Endodermal cell (in vitro differentiated cells): Measurements from ENCODE around the gene GTPBP6. TPM values are rescaled to one million over a fixed set of nuclear protein-coding genes. Genes with fewer than 3 reads are reported as not detected.
"Not testable (repeated sequence)": the region's sequence is repeated elsewhere in the genome, so short reads cannot be mapped to it uniquely, and the experiment has no call there.

Experiments
- DNase-seq: peaks from one replicate; pipeline ENCODE4 v3.0.0-alpha.2; 2017
- H3K27ac ChIP-seq: 2 replicates; pipeline ENCODE4 v1.5.1; 2013; ENCODE audit warnings: mild to moderate bottlenecking, low read depth, low read length, moderate library complexity
- H3K27me3 ChIP-seq: 2 replicates; pipeline ENCODE4 v1.6.1; 2013; ENCODE audit warnings: mild to moderate bottlenecking, low read length, moderate library complexity; ENCODE audit not compliant: insufficient read depth, control insufficient read depth, poor library complexity, severe bottlenecking
- H3K36me3 ChIP-seq: 2 replicates; pipeline ENCODE4 v1.7.0; 2013; ENCODE audit warnings: mild to moderate bottlenecking, low read length, moderate library complexity; ENCODE audit not compliant: control insufficient read depth, insufficient read depth
- H3K4me1 ChIP-seq: one replicate; pipeline ENCODE4 v1.7.0; 2013; ENCODE audit warnings: low read length; ENCODE audit not compliant: control insufficient read depth, insufficient read depth
- H3K4me3 ChIP-seq: 2 replicates; pipeline ENCODE4 v1.5.1; 2013; ENCODE audit warnings: mild to moderate bottlenecking, low read length, moderate library complexity
- H3K9ac ChIP-seq: 2 replicates; pipeline ENCODE4 v1.6.1; 2013; ENCODE audit warnings: mild to moderate bottlenecking, low read length, moderate library complexity; ENCODE audit not compliant: poor library complexity, severe bottlenecking; ENCODE audit errors: extremely low read depth
- H3K9me3 ChIP-seq: 2 replicates; pipeline ENCODE4 v1.6.1; 2013; ENCODE audit warnings: mild to moderate bottlenecking, low read length, moderate library complexity; ENCODE audit not compliant: control insufficient read depth
- H3K27ac Mint-ChIP-seq: 2 replicates; pipeline ENCODE4 v1.8.0; 2020; ENCODE audit warnings: mixed read lengths
- H3K27me3 Mint-ChIP-seq: 2 replicates; pipeline ENCODE4 v1.8.0; 2021; ENCODE audit warnings: mild to moderate bottlenecking, mixed read lengths; ENCODE audit not compliant: insufficient read depth
- H3K36me3 Mint-ChIP-seq: 2 replicates; pipeline ENCODE4 v1.8.0; 2020; ENCODE audit warnings: low read depth, mixed read lengths
- H3K4me1 Mint-ChIP-seq: 2 replicates; pipeline ENCODE4 v1.8.0; 2020; ENCODE audit warnings: mixed read lengths
- H3K4me3 Mint-ChIP-seq: 2 replicates; pipeline ENCODE4 v1.8.0; 2020; ENCODE audit warnings: mild to moderate bottlenecking, moderate library complexity, mixed read lengths
- H3K9me3 Mint-ChIP-seq: 2 replicates; pipeline ENCODE4 v1.8.0; 2020; ENCODE audit warnings: mild to moderate bottlenecking, mixed read lengths
- CTCF ChIP-seq: fragments of 200-600 bp; sonication (generic); conservative IDR thresholded peaks from 2 replicates; pipeline ENCODE4 v1.5.0; 2021; ENCODE audit warnings: antibody characterized with exemption, mild to moderate bottlenecking
- WGBS, 2 experiments: methylation state at CpG; one replicate each; pipeline versions ENCODE4 v1.1.5 to v1.1.7; 2013; ENCODE audit warnings: missing lambda C conversion rate in 2 of 2, mixed read lengths in 1 of 2; ENCODE audit not compliant: insufficient coverage in 1 of 2, insufficient read length in 1 of 2; 5-methylcytosine and 5-hydroxymethylcytosine counted together
- total RNA-seq, 2 donors: library from RNA; stranded (reverse); fragmentation: NEBNext Ultra II Directional in 1 of 2; extraction: Animal tissue kit (Norgen Biotek cat#: 25700) in 1 of 2; gene quantifications; 2 replicates in 1 of 2; 3 replicates in 1 of 2; pipeline ENCODE4 v1.2.1, GENCODE V29; 2021

The GTPBP6 gene
- total RNA-seq, 2 donors from 2014 or later: 58.8 to 61.0 TPM

- H3K27ac ChIP-seq: no peak overlapping the region
- H3K4me3 Mint-ChIP-seq: no peak overlapping the region
- peaks cover 5% of the 10 kb centered on the region for H3K9me3 Mint-ChIP-seq
- no peaks in the 10 kb centered on the region for H3K36me3 ChIP-seq
- no peak overlapping the region for H3K4me3 ChIP-seq
- no peak for TF ChIP-seq CTCF
- H3K36me3 Mint-ChIP-seq: peaks cover 1% of the 10 kb centered on the region
- H3K27me3 Mint-ChIP-seq: no peaks in the 10 kb centered on the region
- 94 to 100% methylated on average over 4 to 19 of the region's 23 CpGs for WGBS, 2 experiments
- no peaks in the 10 kb centered on the region for H3K9me3 ChIP-seq
- H3K27ac Mint-ChIP-seq: no peak overlapping the region
- H3K4me1 ChIP-seq: no peaks in the 10 kb centered on the region
- no peak for DNase-seq
- H3K9ac ChIP-seq: no peak overlapping the region
- H3K27me3 ChIP-seq: no peaks in the 10 kb centered on the region
- H3K4me1 Mint-ChIP-seq: no peaks in the 10 kb centered on the region
Measured at GRCh38 chrX:329291-329910, 10.8 kb upstream of the GTPBP6 start.

- no peak overlapping the region for H3K9ac ChIP-seq
- 91 to 94% methylated on average over 25 to 33 of the region's 33 CpGs for WGBS, 2 experiments
- Mint-ChIP-seq H3K4me1 (no peaks in the 10 kb centered on the region), H3K9me3 (peaks cover 5% of the 10 kb centered on the region), H3K4me3 (no peak overlapping the region), H3K27me3 (no peaks in the 10 kb centered on the region), H3K36me3 (no peaks in the 10 kb centered on the region), H3K27ac (no peak overlapping the region)
- no peaks in the 10 kb centered on the region for H3K27me3 ChIP-seq
- no peak overlapping the region for H3K27ac ChIP-seq
- no peaks in the 10 kb centered on the region for H3K9me3 ChIP-seq
- no peaks in the 10 kb centered on the region for H3K36me3 ChIP-seq
- no peak for TF ChIP-seq CTCF
- H3K4me3 ChIP-seq: no peak overlapping the region
- no peaks in the 10 kb centered on the region for H3K4me1 ChIP-seq
- DNase-seq: no peak
Measured at GRCh38 chrX:327660-328126, 9.1 kb upstream of the GTPBP6 start.

- not testable (repeated sequence) for DNase-seq, H3K9me3 Mint-ChIP-seq, H3K4me1 Mint-ChIP-seq, H3K36me3 Mint-ChIP-seq, H3K27ac Mint-ChIP-seq, H3K27ac ChIP-seq, H3K27me3 ChIP-seq, H3K27me3 Mint-ChIP-seq, H3K4me3 Mint-ChIP-seq, H3K9ac ChIP-seq, H3K36me3 ChIP-seq, H3K9me3 ChIP-seq, H3K4me1 ChIP-seq, H3K4me3 ChIP-seq
- WGBS, 2 experiments: 92 to 97% methylated on average over 14 of the region's 14 CpGs
Measured at GRCh38 chrX:324664-325063, 6.1 kb upstream of the GTPBP6 start.
